Pulmonary artery endothelial cell (primary cell): Measurements from ENCODE around the gene GRIK1. TPM values are rescaled to one million over a fixed set of nuclear protein-coding genes. Genes with fewer than 3 reads are reported as not detected.

Experiments used
- DNase-seq: peaks from one replicate; pipeline ENCODE4 v3.0.0-alpha.2; 2011; ENCODE audit warnings: low read depth, low spot score
- total RNA-seq: library from RNA; depleted of rRNA; stranded (reverse); fragments of >200 nt; gene quantifications from 2 replicates; pipeline ENCODE4 v1.2.3, GENCODE V29; 2014

Gene GRIK1
- total RNA-seq, 1 donor from 2014 or later, result not detected

DNA sequence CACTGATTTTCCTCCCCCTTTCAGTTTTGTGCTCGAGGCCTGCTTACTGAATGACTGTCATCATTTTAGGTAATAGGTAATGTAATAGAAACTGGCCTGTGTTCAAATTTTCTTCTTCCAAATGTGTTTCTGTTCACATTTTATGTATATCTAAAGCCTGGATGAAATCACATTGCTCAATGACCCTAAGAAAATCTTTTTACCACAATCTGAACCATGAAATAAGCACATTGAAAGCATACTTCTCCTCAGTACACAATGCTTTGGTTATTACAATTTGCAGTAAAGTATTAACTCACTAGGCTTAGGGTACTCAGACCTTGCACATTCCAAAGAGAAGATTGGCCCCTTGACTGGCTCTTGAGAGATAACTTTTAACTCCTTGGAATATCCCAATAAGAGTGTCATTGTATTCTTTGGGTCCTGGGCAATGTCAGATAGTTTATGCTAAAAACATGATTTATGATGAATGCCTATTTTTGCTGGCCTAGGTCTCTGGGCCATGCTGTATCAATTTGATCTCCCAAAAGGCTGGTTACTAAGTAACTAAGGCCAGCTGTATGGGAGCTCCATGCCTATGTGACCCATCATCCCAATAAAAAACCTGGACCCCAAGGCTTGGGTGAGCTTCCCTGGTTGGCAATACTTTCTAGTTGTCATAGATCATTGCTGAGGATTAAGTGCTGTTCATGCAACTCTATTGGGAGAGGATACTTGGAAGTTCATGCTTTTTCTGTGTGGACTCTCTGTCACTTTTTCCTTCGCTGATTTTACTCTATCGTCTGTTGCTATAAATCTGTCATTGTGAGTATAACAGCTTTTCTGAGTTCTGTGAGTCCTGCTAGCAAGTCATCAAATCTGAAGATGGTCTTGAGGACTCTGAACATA is 293.9 kb downstream of the GRIK1 start:
- DNase-seq, result no peak

DNA sequence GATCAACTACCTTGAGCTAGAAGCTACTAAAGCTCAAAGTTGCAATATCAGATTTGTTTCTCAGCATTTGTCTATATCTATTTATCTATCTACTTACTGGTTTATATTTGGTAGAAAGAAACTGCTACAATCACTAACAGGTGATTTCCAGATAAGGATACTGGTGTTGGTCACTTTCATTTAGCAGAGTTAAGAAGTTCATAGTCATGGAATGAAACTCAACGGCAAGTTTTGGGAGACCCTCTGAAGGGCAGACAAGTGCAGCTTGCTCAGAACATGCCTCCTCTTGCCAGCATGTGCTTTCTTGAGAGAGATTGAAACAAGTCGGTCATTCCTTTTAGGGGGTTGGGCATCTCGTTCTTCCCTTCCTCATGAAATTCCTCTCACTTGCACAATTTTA is 296.5 kb downstream of the GRIK1 start:
- DNase-seq, result no peak

DNA sequence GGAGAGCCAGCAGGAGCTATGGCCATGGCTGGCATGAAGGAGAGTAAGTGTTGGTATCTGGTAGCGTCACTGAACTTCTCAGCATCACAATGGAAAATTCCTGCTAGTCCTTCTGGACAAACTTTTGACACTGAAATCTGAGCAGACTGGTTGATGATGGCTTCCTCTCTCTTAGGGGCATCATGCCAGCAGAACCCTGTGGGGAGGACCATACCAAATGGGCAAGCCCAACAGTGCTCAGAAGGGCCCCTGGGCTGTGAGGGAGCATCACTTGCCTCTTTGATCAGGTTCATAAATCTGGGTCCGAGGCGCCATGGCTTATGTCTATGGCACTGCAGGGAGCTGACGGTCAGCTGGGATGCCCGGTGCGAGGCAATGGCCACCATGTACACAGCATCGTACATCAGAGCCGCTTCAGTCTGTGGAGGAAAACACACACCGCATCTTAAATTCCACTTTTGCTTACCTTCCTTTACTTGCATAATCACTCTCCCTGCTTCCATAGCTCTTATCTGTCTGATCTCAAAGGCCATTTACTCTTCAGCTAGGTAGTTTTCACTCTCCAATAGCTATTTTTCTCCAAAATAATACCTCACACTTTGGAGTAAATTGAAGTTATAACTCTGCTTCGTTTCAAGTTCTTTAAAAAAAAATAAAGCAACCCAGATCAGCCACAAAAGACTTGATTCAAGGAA is 297.1 kb downstream of the GRIK1 start:
- no peak for DNase-seq

DNA sequence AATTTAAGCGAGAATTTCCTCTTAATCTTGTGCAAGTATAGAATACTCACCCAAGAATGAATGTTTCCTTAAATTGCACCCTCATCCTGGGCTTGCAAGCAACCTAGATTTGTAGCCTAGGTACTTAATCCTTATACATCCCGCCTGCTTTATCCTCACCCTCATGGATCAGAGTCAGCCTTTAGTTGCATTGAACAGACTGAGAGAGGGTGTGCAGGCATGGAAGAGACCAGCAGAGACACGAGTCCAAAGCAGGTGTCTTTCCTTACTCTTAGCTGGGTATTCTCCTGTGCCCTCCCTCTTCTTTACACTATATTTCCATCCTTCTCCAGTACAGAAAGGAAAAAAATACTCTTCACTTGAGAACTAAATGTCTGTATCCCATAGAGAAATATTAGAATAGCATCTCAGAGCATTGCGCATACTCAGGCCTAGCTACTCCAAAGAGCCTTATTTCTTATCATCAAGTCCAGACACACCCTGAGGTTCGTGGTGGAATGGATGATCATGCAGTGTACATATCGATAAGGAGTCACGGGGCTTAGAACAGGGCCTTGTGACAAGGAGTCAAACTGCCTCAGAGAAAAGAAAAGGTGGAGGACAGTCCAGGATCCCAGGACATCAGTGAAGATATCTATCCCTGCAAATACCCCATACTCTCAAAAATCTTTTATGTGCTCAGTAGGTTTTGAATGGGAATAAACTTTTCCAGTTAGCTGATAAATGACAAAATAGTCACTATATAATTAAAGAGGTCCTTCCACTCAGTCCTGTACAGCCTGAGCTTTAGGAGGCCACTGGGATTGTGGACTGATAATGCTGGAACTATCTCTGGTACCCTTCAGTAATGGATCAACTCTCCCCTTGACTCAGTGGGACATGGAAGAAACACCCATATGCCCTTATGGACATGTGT is 297.9 kb downstream of the GRIK1 start:
- DNase-seq, result no peak

DNA sequence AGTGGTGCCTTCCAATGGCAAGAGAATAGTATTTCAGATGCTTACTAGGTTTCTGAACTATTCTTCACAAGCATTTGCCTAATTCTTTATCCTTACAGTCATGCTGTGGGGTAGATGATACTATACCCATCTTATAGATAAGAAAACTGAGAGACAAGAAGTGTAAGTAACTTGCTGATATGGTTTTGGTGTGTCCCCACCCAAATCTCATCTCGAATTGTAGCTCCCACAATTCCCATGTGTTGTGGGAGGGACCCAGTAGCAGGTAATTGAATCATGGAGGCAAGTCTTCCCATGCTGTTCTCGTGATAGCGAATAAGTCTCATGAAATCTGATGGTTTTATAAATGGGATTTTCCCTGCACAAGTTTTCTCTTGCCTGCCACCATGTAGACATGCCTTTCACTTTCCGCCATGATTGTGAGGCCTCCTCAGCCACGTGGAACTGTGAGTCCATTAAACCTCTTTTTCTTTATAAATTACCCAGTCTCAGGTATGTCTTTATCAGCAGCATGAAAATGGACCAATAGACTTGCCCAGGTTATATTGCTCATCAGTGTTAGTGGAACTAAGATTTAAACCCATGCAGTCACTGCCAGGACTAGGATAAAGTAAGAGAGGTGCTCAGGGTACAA is 298.7 kb downstream of the GRIK1 start:
- DNase-seq, result no peak

DNA sequence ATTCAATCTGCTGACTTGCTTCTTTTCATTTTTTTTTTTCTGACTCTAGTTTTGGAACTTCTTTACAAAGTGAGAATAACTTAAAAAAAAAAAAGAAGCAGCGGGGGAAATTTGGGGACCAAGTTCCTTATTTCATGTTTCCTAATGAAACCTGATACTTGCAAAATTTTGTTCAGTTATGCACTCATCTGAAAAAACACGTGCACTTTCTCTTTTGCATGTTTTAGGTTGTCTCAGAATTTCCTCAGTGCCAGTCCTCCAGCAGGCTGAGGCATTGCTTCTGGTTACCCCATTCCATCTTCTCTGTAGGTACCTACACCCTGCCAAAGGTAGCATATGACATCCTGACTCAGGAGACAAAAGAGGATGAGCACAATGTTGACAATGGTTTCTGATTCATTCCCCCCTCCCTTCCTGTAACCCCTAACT is 299.7 kb downstream of the GRIK1 start:
- no peak for DNase-seq

DNA sequence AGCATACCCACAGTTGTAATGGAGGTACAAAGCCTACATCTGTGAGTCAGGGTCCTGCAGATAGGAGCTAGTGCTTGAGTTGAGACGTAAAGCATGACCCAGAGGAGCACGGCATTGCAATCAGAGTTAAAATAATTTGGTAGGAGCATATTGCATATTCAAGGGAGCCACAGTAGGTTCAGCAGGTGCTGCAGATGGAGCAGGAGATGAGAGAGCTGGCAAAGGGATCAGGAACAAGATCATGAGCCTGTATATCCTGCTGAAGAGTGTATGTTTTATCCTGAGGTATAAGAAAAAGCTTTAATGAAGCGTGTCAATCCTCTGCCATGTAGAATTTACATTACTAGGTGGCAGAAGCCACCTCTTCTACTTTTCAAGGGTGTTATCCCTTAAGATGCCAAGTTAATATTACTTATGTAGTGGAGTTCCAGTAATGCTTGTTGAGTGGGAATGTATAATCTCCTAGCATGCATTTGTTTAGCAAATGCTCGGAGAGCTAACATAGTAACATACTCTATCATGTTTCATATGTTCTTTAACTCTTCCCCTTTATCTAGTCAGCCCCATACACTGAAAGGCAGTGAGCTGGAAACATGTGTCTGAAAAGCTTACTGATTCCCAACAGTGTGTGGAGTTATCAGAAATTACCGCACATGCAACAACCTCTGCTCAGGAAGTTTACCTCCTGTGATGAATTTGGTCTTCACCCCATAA is 300.3 kb downstream of the GRIK1 start:
- no peak for DNase-seq

DNA sequence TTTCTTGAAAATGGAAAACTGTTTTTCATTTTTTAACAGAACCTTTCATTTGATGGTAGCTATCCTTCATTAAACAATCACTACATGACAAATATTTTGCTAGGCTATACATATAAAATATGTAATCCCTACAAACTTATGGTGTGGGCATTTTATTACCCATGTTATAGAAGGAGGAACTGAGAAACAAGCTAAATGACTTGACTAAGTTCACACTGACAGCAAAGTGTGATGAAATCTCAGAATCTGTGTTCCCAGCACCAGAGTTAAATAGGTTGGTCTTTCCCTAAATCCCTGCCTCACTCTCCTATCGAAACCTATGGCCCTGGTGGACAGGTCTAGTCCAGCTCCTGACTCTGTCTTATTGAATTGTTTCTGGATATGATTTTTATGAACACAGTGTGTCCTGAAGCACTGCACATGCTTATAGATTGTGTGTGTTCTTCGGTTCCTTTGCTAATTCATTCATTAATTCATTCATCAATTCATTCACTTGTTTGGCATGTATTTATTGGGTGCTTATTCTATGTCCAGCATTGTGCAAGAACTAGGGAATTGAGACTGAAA is 301.0 kb downstream of the GRIK1 start:
- DNase-seq, result no peak

DNA sequence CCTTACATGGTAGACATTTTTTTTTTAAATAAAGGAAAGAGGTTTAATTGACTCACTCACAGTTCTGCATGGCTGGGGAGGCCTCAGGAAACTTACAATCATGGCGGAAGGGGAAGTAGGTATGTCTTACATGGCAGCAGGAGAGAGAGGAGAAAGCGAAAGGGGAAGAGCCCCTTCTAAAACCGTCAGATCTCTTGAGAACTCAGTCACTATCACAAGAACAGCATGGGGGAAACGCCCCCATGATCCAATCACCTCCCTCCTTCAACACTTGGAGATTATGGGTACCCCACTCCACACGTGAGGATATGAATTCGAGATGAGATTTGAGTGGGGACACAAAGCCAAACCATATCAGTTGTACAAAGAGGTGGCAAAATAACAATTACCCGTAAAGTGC is 301.7 kb downstream of the GRIK1 start:
- DNase-seq, result no peak

DNA sequence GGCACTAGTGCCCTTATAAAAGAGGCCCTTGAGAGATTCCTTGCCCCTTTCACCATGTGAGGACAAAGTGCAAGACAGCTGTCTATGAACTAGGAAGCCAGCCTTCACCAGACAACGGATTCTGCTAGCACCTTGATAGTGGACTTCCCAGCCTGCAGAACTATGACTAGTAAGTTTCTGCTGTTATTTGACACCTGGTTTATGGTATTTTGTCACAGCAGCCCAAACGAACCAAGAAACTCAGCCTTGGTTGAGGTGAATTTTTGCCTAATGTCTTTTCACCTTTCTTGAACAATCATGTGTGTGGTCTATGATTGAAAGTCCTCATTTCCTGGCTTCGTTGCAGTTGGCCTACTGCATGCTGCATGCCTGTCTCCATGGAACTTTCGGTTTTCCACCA is 302.2 kb downstream of the GRIK1 start:
- DNase-seq, result no peak

DNA sequence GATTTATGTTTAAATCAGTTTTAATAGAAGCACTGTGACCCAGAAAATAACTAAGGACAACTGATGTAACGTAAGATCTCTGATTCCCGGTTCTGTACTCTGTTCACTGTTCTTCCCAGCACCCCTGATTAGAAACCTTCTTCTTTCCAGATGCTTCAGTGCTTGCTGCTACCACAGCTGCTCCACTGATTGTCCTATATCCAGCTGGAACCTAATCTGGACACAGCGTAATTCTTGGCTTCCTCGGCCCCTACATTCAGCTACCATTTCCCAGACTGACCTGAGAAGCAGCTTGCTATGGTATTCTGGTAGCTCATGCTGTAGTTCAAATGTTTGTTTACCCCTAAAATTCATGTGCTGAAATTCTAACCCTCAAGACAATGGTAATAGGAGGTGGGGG is 302.7 kb downstream of the GRIK1 start:
- no peak for DNase-seq

DNA sequence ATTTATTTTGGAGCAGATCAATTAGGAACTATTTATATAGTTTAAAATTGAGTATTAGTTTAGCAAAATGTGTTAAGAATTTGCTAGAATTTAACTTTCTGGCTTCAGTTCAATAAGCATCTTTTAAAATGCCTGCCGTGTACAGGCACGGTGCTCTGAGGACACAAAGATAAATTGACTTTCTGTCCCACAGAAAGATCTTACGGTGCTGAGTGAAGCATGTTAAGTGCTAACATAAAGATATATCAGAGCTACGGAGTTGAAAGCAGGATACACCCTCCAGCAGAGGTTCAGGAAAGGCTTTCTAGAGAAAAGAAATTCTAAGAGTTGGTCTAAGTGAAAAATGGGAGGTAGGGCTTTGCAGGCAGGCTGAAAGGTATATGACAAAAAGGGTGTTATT is 305.4 kb downstream of the GRIK1 start:
- DNase-seq, result no peak

DNA sequence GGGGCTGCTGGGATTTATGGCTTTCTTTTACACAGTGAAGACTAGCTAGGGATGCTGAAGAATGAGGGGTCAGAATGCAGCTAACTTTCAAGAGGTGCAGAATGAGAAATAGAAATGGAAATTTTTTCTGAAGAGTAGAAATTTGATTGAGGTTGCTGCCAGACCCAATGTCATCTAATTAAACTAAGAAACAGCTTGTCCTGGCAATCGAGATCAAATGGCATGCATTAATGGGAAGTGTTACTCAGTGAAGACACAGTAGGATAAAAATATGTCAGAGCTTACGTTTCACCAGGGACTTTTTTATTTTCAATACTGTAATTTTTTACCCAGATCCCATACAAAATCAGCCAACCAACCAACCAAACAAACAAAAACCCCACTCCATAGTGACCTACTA is 306.0 kb downstream of the GRIK1 start:
- DNase-seq, result no peak

DNA sequence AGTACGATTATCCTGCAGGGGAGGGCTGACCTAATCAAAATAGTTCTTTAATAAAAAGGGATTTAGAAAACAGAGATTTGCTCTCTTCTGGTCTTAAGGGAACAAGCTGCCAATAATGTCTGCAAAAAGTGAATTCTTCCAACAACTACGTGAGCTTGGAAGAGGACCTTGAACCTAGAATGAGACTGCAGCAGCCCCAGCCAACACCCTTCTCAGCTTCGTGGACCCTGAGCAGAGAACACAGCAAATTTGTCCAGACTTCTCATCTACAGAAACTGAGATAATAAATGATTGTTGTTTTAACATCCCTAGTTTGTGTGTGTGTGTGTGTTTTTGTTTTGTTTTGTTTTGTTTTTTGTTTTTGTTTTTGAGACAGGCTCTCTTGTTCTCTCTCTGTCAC is 309.4 kb downstream of the GRIK1 start:
- DNase-seq, result no peak

DNA sequence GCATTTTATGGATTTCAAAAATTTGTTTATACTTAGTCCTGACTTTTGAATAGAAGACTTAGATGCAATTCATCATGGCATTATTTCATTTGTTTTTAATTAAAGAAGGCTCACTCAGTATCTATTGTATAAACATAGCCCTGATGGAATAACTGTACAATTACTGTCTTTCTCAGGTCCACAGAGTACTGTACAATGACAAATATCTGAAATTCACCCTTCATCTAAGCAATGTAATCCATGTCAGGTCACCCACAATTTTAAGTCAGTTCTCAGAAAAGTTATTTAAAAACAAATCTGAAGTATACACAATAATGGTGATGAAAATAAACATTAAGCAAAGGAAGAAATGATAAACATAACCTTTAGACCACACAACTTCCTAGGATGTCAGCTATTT is 311.9 kb downstream of the GRIK1 start:
- DNase-seq, result no peak

DNA sequence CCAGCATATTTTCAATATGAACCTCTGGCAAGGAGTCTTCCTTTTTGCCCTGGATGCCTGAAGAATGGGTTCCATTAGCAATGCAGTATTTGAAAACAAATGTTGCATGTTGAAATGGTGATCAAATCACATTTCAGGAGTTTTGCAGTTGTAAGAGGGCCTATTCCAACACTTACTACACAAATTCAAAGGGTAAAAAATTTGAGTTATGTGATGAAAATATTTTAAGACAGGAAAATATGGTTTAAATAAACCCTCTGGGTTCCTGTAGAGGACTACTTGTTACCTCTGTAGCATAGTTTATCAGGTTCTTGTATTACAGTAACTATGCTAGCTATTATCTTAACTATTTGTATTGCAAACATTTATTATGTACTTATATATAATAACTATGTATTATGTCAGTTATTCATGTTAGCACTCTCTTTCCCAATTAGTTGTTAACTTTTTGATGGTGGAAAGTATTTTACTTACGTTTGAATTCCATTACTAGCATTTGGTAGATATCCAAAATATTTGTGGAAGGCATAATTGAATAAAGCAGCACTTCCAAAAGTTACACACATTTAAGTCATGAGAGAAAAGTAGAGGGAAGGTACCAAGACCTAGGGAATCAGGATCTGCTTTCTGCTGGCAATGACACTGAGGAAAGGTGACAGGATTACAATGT is 312.9 kb downstream of the GRIK1 start:
- no peak for DNase-seq

DNA sequence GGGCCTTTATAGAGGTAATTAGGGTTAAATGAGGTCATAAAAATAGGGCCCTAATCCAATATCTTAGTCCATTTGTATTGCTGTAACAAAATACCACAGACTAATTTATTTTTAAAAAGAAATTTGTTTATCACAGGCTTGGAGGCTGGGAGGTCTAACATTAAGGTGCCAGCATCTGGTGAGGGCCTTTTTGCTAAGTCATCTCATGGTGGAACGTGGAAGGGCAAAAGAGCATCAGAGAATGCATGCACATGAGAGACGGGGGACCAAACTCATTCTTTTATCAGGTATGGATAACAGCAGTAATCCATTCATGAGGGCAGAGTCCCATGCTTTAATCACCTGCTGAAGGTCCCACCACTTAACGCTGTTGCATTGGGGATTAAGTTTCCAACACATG is 313.8 kb downstream of the GRIK1 start:
- DNase-seq, result no peak

DNA sequence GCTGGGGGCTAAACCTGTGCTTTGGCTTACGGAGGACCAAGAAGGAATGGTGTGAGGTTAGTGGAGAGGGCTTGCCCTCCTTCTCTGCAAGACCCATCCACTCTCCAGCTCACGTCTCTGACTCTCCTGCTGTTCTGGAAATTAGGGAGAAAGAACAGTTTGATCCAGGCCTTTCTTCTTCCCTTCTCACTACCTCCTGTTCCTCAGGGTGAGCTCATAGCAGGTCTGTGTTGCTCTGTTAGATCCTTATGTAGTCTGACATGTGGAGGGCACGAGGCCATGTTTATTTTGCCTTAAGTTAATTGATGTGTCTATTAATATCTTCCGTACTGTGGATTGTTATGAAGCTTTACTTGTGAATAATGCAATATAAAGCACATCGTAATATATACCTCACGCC is 315.0 kb downstream of the GRIK1 start:
- DNase-seq, result no peak

DNA sequence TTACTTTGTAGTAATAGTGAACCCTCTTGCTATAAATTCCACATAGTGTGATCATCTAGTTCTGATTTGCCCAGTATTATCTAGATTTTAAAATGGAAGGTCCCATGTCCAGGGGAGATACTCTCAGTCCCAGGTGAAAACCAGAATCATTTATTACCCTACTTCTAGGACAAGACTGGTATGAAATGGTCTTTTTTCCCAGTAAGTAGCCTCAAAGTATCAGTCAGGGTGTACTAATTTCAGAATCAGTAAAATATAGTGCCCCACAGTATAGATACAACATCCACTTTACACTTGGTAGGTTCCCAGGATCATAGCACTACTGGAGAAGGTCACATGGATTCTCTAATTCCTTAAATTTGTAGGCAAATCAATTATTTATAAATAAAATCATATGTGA is 318.3 kb downstream of the GRIK1 start:
- DNase-seq, result no peak

DNA sequence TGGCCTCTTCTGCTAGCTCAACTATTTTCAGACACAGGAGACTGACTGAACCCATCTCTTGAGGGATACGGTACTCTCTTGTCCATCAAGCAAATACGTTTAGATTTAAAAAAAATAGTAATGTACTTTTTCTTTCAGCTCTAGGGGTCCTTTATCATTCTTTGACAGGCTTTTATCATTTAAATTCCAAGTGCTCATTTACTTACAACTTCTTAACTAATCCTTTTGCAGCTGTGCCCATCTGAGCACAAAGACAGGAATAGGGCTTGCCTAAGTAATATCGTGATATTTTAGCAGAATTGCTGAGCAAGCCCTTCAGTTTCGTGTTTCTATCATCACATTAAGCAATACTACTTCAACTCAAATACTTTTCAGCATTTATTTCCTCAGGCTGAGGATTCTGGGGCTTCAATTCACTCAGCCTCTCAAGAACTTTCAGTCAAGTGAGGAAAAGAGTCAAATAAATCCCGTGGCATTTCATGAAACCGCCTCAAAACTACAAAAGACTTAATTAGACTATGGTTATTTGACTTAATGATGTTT is 323.5 kb downstream of the GRIK1 start:
- DNase-seq, result no peak
